ENCODE measurements around the gene ZNF780B.
"Not testable (repeated sequence)": the region's sequence is repeated elsewhere in the genome, so short reads cannot be mapped to it uniquely, and the experiment has no call there.

ZNF780B gene

DNA sequence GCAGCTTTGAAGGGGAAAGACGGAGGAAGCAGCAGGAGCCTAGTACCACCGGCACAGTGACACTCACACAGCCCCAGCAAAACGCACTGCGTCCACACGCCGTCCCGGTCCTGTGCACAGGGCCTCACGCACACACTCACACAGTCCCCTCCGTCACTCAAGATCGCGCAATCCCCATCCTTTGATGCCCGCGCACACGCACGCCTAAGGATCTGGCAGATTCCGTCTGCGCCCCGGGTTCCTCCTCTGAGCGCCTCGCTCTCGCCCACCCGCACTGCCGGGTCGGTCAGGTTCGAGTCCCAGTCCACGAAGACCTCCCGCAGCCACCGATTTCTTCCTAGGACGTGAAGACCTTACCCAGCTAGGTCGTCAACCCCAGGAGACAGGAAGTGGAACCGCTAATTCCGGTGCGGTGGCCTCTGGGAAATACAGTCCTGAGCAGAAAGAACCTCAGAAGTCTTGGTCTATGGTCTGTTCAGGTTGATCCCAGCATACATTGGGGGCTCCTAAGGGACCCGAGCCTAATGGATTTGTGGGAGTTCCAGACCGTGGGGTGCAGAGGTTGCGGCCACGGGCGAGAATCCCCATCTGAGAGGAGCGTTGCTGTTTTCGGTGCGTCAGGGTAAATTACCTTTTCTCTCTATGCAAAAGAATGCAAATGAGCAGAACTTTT, at the start of gene ZNF780B:
Gene ZNF780B (minus strand): TSS at position 400 of the 673 bp plus-strand sequence. CDS start 5,899 bp downstream, outside the sequence.
- peak; percentile 69 for DNase-seq

DNA sequence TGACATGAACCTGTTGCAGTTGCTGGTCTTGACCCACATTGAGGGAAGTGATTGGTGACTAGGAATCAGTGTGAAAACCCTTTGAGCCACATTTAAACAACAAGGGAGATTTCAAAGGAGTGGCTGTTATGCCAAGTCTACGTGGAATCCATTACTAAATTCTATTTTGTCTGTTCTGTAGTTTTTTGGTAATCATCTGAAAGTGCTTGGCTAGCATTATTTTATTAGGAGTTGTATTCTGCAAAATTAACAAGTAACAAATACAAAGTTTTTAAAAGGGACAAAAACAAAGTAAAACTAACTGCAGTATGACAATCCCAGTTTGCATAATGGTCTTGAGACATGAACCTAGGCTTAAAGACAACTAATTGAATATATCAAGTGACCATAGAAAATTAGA, 48.7 kb upstream of the ZNF780B start:
- no peak for DNase-seq

DNA sequence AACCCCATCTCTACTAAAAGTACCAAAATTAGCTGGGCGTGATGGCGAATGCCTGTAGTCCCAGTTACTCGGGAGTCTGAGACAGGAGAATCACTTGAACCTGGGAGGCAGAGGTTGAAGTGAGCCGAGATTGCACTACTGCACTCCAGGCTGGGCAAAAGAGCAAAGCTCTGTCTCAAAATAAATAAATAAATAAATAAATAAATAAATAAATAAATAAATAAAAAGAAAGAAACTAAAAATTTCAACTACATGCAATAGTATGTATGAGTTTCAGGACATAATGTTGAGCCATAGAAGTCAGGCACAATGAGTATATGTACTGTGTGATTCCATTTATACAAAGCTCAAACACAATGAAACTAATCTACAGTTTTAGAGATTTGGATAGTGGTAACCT, 47.6 kb upstream of the ZNF780B start:
- DNase-seq = no peak

DNA sequence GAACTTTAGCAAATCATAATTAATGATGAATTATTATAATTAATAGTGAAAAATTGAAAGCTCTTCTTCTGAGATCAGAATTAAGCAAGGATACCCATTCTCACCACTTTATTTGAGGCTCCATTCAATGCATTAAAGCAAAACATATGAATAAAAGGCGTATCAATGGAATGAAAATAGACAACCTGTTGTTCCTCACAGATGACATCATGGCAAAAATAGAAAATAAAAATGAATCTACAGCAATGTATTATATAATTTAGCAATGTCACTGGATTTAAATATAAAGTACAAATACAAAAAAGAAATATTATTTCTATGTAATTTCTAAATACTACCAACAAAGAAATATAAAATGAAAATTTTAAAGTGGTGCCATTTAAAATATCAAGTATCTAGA, 45.8 kb upstream of the ZNF780B start:
- DNase-seq = no peak

DNA sequence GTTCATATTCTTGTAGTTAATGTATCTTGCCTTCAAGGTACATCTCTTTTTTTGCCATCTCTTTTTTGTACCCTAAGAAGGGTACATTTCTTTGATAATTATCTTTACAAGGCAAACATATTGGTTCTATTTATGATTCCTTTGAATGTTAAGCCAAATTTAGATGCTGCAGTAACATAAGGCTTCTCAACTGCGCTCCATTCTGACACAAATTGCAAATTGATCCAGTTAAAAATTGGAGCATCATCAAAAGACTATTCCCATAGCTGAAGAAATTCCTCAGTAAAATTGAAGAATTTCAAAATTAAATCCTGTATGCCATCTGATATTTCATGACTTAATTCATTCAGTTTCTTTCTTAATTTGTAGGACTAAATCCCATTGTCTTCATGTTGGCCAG, 37.4 kb upstream of the ZNF780B start:
- DNase-seq = no peak

DNA sequence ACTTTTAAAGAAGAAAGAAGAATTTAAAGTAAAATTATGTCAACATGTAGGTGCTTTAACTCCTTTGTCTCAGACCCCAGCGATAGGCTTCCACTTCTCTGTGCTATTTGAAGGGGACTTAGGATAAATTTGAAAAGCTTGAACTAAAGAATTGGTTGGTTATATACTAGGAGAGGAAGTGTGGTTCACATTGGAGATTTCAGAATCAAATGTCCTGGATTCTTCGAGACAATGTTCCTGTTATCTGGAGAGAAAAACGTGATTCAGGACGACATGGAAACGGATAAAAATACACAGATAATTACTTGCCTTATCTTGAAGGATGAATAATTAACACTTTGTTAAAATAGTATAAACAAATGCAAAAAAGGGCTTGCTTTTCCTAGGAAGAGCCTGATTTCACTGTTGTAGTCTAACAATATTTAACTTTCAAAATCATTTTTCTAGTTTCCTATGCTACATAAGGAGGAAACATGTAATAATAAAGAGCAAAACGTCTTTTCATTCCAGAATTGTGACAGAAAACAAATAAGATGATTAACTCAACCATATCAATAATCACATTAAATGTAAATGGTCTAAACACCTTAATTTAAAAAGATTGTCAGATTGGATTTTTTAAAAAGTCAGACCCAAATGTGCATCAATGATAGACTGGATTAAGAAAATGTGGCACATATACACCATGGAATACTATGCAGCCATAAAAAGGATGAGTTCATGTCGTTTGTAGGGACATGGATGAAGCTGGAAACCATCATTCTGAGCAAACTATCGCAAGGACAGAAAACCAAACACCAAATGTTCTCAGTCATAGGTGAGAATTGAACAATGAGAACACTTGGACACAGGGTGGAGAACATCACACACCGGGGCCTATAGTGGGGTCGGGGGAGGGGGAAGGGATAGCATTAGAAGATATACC, 35.4 kb upstream of the ZNF780B start:
- DNase-seq = no peak

DNA sequence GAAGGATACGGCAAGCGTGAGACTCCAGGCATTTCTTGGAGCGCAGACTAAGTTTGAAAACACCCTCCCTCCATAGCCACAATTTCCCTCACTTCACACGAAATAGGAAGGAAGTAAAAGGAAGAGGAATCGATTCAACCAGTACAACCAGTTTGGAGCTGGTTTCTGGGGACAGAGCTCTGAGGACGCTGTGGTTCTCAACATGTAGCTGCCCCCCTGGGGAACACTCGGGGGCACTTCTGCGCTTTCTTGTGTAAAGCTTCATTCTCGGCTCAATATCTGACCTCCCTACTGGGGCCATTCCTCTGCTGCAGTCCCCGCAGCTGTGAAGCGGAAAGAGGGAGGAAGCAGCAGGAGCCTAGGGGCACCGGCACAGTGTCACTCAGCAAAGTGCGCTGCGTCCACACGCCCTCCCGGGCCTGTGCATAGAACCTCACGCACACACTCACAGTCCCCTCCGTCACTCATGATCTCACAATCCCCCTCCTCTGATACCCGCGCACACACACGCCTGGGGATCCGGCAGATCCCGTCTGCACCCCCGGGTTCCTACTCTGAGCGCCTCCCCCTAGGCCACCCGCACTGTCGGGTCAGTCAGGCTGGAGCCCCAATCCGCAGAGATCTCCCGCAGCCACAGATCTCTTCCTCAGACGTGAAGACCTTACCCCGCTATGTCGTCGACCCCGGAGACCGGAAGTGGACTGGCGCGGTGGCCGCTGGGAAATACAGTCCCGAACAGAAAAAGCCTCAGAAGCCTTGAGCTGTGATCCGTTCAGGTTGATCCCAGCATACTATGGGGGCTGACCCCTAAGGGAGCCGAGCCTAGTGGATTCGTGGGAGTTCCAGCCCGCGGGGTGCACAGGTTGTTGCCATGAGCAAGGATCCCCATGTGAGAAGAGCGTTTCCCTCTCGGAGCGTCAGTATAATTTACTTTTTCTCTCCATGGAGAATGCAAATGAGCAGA, 34.5 kb upstream of the ZNF780B start, which contains the start of gene ZNF780A:
Gene ZNF780A (minus strand): TSS at position 703 of the 964 bp plus-strand sequence. CDS start 6,190 bp downstream, outside the sequence.
- peak; percentile 82 for DNase-seq

DNA sequence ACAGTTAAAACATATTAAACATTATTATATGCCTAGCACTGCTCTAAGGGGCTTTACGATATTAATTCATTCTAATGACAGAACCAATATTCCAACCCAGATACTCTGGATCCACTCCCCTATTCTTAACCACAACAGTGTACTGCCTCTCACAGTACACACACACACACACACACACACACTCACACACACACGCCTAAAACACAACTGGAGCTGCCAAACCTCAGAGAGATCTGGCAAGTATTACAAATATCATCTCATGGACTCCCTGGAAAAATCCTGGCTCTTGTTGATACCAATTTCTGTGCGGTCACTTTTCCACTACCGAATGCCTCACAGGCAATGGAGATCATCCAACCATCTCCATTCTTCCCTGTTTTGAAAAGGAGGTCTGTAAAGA, 33.4 kb upstream of the ZNF780B start:
- DNase-seq = no peak

DNA sequence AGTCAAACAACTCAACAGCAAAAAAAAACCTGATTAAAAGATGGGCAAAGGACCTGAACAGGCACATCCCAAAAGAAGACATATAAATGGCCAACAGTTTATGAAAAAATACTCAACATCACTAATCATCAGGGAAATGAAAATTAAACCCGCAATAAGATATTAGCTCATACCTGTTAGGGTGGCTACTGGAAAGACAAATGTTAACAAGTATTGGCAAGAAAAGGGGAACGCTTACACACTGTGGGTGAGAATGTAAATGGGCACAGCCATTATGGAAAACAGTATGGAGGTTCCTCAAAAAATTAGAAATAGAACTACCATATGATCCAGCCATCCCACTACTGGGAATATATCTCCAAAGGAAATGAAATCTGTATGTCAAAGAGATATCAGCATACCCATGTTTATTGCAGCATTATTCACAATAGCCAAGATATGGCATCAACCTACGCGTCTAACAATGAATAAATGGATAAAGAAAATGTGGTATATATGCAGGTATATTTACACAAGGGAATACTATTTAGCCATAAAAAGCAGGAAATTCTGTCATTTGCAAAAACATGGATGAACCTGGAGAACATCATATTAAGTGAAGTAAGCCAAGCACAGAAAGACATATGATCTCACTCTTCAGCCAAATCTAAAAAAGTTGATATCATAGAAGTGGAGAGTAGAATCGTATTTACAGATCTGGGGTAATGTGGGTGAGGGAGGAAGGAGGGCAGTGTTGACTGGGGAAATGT, 32.4 kb upstream of the ZNF780B start:
- no peak for DNase-seq

DNA sequence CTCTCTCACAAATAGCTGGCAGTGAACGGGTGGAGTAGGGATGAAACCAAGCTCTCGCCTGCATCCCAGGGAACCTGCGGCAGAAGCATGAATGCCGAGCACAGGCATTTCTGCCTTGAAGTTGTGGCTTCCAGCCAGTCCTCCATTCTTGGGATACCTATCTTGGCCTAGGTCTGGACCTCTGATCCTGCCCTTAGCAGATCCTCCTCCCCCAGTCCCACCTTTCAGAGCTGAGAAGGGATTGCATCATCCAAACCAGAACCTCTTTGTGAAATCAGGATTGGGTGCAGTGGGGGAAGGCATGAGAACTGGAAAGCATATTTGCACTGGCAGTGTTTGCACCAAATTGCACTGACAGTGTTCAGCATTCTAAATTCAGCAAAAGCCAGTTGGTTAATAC, 28.9 kb upstream of the ZNF780B start:
- no peak for DNase-seq

DNA sequence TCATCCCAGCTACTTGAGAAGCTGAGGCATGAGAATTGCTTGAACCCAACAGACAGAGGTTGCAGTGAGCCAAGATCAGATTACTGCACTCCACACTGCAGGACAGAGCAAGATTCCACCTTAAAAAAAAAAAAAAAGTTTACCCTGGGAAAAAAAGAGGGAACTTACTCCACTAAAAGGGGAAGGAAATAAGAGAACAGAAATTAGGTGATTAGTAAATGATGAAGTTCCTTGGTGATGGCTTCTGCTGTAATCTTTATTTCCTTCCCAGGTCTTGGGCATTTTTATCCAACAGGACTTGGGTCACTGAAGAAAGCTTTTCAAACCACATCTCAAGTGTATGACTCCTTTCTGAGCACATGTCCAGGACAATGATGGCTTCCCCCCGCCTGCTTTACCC, 25.4 kb upstream of the ZNF780B start:
- no peak for DNase-seq

DNA sequence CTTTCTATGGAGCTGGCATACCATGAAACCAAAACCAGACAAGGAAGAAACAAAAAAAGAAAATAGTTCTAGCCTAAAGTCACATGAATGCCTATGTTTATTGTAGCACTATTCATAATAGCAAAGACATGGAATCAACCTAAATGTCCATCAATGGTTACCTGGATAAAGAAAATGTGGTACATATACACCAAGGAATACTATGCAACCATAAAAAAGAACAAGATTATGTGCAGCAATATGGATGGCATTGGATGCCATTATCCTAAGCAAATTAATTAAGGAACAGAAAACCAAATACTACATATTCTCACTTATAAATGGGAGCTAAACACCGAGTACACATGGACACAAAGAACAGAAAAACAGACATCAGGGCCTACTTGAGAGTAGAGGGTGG, 24.3 kb upstream of the ZNF780B start:
- no peak for DNase-seq

DNA sequence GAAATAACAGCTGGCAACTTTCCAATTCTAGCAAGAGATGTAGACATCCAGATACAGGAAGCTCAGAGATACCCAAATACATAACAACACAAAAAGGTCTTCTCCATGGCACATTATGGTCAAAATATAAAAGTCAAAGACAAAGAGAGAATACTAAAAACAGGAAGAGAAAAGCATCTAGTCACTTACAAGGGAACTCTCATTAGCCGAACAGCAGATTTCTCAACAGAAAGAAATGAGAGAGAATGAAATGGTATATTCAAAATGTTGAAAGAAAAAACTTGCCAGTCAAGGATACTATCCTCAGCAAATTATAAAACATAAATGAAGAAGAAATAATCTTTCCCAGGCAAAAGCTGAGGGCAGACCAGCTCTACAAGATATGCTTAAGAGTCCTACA, 22.3 kb upstream of the ZNF780B start:
- DNase-seq = no peak

DNA sequence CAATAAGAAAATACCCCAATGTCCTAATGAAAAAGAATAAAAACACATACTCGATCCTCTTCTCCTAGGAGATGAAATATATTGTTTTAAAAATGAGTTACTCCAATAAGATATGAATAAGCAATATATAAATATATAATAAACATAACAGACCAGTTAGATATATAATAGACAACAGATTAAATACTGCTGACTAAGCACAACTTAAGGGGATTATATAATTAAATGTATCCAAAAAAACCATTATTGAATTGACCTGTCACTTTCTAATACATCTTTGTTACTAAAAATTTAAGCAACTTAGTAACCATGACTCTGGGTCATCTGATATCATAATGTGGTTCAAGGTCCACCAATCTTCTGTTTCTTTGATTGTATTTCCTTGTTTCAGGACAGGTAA, 14.0 kb upstream of the ZNF780B start:
- DNase-seq = no peak

DNA sequence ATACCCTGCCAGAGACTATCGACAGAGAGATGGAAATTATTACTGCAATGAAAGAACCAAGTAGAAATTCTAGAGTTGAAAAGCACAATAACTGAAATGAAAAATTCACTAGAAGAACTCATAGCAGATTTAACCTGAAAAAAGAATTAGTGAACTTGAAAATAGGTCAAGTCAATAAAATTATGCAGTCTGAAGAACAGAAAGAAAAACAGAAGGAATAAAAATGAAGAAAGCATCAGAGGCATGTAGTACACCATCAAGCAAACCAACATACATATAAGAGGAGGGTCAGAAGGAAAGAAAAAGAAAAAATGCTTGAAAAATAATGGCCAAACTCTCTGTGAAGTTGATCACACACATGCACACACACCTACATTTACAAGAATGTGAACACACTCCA, 3.6 kb upstream of the ZNF780B start:
- DNase-seq = no peak

DNA sequence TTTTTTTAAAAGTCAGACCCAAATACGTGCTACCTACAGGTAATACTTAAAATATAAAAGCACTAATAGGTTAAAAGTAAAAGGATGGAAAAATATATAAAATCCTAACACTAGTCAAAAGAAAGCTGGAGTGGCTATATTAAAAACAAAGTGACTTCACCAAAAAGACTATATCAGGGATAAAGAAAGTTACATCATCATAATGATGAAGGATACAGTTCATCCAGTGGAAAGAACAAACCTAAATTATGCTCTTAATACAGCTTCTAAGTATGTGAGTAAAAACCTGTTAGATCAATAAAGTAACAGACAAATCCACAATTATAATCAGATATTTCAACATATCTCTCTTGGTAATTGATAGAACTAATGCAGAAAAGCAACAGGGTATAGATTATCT, 1.1 kb upstream of the ZNF780B start:
- DNase-seq = no peak

DNA sequence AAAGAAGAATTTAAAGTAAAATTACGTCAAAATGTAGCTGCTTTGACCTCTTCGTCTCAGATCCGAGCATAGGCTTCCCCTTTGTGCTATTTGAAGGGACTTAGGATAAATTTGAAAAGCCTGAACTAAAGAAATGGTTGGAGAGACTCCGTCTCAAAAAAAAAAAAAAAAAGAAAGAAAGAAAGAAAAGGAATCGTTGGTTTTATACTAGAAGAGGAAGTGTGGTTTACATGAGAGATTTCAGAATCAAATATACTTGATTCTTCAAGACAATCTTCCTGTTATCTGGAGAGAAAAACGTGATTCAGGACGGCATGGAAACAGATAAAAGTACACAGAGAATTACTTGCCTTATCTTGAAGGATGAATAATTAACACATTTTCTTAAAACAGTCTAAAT, 474 bp upstream of the ZNF780B start:
- DNase-seq = no peak

DNA sequence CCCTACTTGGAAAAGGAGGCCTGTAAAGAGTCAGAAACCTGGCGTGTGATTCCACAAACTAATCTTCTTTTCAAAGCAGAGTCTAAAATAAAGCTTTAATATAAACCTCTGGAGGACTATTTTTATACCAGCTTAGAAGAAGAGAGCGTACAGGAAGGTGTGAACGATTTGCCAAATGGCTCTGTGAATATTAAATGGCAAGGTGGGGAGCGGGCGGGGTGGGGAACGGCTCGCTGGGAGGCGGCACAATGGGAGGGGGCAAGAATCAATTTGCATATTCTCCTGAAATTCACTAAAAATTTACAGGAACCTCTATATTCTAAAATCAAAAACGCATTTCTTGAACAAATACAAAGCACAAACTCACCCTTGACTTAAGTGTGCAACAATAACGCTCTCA, 982 bp downstream of the ZNF780B start:
- no peak for DNase-seq

DNA sequence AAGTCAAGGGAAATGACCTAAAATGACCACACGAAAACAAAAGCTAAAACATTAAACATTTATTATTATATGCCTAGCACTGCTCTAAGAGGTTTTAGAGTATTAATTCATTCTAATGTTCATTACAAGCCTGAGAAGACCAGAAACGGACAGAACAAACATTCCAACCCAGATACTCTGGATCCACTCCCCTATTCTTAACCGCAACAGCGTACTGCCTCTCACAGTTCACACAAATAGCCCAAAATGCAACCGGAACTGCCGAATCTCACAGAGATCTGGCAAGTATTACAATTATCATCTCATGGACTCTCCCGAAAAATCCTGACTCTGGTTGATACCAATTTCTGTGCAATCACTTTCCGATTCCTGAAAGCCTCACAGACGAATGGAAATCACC, 1.4 kb downstream of the ZNF780B start:
- DNase-seq = no peak

DNA sequence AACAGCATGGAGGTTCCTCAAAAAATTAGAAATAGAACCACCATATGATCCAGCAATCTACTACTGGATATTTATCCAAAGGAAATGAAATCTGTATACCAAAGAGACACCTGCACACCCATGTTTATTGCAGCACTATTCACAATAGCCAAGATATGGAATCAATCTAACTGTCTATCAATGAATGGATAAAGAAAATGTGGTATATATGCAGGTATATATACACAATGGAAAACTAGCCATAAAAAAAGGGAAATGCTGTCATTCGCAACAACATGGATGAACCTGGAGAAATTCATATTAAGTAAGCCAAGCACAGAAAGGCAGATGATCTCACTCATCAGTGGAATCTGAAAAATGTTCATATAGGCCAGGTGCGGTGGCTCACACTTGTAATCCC, 2.5 kb downstream of the ZNF780B start:
- DNase-seq = no peak

DNA sequence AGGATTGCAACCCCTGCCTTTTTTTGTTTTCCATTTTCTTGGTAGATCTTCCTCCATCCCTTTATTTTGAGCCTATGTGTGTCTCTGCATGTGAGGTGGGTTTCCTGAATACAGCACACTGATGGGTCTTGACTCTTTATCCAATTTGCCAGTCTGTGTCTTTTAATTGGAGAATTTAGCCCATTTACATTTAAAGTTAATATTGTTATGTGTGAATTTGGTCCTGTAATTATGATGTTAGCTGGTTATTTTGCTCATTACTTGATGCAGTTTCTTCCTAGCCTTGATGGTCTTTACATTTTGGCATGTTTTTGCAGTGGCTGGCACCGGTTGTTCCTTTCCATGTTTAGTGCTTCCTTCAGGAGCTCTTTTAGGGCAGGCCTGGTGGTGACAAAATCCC, 14.3 kb downstream of the ZNF780B start:
- DNase-seq = not testable (repeated sequence)

DNA sequence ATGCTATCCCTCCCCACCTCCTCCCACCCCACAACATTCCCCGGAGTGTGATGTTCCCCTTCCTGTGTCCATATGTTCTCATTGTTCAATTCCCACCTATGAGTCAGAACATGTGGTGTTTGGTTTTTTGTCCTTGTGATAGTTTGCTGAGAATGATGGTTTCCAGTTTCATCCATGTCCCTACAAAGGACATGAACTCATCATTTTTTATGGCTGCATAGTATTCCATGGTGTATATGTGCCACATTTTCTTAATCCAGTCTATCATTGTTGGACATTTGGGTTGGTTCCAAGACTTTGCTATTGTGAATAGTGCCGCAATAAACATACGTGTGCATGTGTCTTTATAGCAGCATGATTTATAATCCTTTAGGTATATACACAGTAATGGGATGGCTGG, 18.0 kb downstream of the ZNF780B start:
- not testable (repeated sequence) for DNase-seq
